NCI-H774 (cell line): ENCODE data around the gene CST5.
"Not testable (repeated sequence)": the region's sequence is repeated elsewhere in the genome, so short reads cannot be mapped to it uniquely, and the experiment has no call there.

Experiments
- DNase-seq: peaks from one replicate; lab custom pipeline; 2025; lab: John Stamatoyannopoulos, UW

CST5 gene, protein sequence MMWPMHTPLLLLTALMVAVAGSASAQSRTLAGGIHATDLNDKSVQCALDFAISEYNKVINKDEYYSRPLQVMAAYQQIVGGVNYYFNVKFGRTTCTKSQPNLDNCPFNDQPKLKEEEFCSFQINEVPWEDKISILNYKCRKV

DNA sequence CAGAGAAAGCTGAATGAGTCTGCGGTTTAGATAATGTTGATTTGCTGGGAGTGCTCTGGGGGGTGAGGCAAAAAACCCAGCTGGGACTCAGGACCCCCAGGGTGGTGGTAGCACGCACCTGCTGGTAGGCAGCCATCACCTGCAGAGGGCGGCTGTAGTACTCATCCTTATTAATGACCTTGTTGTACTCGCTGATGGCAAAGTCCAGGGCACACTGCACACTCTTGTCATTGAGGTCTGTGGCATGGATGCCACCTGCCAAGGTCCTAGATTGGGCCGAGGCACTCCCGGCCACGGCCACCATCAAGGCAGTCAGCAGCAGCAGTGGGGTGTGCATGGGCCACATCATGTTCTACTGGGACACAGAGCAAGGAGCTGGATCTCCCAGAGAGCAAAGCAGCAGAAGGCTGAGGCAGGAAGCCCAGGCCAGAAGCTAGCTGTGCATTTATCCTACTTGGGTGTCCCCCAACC lies at the start of gene CST5:
Gene CST5 (minus strand): TSS at position 421 of the 471 bp plus-strand sequence. CDS start 72 bp downstream, at position 349.
- DNase-seq = no peak

DNA sequence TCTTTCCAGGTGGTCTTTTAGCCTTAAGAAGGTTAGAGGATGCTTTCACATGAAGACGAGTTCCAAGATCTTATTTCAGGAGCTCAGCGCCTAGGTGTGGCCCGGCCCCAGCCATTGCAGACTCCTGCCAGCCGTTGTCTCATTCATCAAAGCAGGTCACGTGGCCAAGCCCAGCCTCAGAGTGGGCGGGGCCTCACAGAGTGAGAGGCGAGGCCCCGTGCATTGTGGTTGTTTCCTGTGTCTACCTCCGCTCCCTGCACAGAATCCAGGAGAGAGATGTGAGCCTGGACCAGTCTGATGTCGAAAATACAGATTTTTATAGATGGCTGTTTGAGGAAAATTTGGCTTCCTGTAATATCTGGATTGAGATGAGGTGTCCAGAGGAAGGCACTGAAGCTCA lies 49.2 kb upstream of the CST5 start:
- DNase-seq = peak; percentile 1

DNA sequence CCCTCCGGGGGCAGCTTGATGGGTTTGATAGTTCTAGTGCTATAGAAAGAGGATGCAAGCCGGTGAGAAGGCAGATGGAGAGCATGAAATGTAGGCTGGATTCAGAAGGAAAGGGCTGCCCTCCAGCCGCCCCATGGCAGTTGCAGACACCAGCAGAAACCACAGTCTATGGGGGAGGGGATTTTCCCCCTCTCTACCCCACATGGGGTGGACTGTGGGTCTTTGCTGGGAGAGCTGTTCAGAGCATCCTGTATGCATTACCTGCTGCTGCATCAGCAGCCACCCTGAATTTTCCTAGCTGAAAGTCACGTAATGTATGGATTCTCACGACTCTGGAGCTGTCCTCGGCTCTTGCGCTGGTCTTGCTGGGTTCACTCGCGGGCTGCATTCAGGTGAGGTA lies 48.8 kb upstream of the CST5 start:
- DNase-seq = no peak

DNA sequence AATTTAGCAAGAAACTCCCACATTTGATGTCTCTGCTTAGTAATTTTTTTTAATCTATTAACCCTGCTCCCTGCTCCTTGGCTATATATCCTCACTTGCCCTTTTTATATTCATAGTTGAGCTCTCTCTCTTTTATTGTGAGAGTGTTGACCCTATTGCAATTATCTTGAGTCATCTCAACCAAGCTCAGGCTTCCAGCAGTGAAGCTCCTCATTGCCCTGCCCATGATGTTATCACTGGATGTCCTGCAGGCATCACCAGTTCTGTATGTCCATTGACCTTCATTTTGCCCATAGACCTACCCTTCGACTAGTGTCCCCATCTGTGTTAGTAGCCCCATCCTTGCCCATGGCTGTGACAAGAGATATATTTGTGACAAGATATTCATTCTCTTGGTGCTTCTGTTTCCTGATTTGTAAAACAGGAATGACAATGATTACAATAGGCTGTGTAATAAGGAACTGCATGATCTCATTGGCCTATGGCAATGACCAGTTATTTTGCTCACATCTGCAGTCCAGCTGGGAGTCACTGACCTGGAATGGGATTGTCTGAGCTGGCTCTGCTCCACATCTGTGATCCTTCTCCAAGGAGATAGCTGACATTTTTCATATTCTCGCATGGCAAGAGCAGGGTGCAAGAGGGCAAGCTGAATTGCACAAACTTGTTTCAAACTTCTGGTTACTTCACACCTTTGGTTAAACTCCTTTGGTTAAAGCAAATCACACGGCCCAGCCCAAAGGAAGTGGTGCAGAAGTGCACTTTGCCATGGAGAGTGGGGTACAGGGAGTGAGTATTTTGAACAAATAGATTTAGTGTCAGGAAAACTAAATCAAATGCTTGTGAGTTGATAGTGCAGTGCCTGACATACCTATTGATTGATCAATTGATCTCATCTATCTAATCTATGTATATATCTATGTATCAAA lies 47.7 kb upstream of the CST5 start:
- DNase-seq = no peak

DNA sequence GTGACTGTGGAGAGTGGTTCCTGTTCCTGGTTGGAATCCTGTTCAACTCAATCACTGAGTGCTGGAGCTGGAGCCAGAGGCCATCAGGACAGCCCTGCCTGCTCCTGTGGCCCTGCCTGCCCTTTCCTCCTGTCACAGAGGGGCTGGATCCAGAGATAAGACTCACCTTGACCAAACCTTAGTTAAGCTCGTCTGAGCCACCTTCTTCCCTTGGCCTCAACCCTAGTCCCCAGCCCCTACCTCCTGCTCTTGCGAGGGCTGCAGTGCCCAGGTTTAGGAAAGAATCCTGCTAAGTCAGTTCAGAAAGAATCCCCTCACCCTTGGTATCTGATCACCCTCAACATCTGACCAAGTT lies 47.0 kb upstream of the CST5 start:
- no peak for DNase-seq

DNA sequence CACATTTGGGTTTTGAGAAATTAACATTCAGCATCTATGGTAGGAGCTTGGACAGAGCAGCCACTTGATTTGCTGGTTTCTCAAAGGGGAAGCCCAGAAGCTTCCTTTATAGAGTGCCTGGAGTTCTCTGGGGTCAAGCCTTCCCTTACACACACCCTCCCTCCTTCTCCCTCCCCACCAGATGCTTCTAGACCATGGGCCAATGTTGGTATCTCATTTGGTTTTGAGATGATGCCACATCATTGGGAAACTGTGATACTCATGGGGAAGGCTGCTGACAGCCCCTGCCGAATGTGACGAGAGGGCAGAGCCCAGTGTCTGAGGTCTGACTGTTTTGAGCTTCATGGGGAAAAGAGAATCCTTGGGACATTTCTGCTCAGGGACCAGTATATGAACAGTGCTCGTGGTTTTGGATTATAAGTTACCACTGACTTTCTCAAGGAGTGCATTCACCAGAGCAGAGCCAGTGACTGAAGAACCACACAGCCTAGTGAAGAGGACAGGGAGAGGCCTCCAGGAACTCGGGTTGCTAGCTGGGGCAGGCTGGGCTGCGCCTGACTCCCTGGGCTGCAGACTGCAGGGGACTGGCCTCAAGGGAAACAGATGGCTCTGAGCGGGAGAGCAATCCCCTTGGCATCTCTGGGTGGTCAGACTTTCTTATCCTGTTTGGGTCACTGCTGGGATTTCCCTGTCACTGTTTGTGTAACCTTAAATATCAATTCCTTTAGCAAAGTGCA lies 46.4 kb upstream of the CST5 start:
- no peak for DNase-seq

DNA sequence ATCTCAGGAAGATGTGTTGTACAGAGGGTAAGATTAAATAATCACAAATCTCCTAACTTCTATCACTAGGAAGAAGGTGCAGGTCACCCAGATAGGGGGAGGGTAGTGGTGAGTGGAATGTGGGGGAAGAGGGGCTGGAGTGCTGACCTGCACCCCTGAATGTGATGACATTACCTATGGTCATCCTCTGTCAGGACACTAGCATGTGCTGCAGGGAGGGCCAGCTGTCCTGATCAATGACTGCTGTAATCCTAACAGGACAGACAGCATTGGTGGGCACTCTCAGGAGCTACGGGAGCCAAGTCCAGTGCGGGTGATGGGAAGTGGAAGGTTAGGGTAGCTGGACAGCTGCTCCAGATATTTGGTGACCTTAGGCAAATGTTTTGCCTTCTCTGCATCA lies 45.2 kb upstream of the CST5 start:
- no peak for DNase-seq

DNA sequence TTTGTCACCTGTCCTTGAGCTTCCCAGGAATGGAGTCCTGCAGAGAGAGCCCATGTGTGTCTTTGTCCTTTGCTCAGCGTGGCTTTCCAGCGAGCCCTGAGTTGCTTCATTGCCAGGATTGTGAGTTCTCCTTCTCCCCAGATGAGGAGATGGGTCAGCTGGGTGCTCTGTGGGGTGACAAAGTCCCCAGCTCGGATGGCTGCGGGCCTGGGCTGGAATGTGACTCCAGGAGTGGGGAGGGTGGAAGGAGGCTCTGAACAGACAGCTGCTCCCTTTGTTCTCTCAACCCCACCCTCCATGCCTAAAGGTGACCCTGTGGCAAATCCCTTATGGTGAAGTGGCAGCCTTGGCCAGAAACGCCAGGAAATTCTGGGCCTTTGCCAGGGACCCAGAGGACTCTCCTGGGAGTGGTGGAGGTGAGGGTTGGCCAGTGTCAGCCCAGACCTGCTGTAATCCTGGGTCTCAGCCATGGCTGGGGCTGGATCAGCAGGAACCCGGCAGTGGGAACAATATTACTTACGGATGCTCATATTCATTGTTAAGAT lies 44.4 kb upstream of the CST5 start:
- DNase-seq = no peak

DNA sequence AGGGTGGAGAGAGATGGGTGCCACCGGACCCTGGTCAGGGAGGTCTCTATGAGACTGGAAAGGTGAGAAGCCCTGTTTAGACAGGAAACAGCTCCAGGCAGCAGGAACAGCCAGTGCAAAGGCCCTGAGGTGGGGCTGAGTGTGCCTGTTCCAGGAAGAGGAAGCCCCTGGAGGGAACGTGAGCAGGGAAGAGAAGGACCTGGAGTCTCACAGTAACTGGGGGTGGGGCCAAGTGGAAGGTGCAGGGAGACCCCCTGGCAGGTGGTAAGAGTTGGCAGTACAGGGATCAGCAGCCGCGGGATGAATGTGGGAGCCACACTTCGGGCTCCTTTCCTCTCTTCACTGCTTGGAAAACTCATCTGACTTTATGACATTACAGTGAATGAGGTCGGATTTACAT lies 43.8 kb upstream of the CST5 start:
- DNase-seq = no peak

DNA sequence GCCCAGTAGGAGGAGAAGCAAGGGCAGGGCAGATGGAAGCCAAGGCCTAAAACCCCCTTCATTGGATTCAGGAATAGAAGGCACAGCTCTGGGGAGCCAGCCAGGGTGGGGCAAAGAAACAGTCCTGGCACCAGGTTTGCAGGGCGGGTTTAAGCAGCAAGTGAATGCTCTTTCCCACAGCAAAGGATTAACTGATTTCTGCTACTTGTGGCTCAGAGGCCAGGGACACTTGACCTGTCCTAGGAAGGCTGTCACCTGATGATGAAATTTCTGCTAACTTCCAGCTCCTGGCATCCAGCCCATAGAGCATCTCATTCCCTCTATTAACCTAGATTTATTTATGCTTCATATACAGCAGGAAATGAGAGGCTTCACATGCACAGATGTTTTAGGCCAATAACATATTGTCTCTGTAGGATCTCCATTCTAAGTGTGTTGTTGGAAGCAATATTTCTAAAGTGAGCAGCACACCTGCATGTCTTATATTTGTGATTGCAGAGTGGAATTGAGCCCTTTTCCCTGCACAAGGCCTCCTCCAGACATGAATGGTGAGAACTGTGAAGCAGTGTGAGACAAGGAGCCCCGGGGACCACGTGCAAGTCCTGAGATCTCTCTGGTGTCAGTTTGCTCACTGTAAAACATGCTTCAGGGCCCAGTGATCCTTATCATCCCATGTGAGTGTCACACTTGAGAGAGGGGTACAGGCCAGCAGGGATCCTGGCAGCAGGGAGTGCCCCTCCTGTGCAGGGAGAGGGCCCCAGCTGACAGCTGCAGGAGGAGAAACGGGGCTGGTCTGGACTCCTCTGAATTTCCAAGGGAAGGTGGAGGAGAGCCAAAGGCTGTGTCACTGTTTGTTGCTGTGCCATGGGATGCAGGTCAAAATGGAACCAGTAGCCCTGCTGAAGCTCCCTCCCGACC lies 41.1 kb upstream of the CST5 start:
- no peak for DNase-seq

DNA sequence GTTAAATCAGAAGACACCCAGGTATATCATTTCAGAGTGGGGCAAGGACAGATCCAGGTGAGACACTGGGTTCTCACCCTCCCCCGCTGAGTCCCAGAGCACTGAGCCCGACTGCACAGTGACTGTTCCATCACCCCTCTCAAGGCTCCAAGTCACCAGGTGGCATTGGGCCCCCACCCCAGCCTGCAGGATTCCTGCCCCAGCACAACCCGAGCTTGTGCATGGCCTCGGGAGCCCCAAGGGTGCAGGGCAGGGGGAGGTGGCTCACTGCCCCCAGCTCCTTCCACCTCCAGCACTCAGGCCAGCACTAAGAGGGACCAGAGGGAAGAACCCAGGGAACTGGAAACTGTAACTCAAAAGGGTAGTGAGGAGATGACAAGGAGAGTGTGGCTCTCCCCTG lies 39.3 kb upstream of the CST5 start:
- no peak for DNase-seq

DNA sequence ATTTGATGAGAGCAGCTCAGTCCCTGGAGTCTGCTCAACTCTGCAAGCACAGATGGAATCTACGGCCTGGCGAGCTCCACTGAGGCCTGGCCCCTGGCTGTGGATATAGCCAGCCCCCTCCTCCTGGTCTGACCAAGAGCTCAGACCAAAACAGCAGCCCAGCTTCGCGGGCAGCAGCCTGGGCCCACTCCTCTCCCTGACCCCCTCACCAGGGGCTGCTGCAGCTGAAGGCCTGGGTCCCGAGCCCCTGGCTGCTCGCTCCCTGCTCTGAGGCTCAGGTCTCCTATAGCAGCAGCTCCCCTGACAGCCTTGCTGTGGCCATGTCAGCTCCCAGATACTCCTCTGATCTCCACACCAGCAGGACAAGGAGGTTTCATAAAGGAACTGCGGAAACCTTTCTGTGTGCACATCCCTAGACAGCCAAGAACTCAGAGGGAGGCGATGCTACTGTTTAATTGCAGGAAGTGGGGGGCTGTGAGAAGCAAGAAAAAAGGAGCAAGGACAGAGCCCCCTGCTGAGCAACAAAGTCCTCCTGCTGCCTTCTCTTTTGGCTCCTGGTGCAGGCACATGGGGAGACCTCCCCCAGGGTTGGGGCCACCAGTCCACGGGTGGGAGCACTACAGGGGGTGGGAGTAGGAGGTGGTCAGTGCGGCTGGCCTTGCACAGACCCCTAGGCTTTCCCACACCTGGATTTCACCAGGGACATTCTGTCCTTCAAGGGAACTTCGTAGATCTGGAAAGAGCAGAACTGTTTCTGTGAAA lies 38.7 kb upstream of the CST5 start:
- DNase-seq = no peak

DNA sequence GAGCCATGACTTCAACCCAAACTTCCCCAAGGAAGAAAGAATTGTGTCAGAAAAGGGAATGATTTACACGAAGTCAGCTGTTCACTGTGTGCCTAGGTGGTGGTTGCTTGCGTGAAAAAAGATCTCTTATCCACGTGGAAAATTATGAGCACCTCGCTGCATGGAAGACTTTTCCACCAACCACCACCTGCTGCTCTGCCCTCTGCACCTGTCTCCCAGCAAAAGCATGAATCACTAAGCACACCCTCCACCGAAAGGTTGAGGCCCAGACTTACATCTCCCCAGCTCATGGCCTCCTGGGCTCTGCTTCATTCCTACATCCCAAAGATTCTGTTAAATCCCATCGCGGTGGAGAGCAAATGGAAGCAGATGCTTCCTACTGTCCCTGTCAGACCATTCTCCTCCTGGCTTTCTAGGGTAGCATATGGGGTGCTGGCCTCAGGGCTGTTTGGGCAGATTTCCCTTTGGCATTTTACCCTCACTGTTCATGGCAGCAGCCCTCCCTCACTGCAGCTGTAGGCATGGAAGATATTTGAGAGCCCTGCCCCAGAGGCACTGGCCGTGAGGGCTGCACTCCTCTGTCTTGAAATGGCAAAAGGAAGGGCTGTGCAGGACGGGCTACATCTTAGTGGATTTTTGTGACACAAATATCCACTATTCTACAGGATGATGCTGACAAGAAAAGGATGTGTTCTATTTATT lies 37.6 kb upstream of the CST5 start:
- DNase-seq = no peak

DNA sequence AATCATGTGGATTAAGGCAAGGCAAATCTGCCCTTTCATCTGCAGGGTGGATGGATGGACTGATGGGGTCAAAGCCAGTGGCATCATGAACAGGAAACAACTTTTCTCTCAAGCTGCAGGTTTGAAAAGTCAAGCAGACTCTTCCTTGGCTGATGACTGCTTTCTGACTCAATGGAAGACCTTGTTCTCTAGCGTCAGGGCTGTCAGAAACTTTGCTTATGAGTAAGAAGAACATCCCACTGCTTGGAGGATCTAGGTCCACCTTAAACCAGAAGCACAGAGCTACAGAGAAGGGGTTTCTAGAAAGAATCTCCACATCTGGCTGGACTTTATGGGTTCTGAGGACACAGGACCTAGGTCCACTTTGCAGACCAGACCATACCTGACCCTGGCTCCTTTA lies 36.3 kb upstream of the CST5 start:
- no peak for DNase-seq

DNA sequence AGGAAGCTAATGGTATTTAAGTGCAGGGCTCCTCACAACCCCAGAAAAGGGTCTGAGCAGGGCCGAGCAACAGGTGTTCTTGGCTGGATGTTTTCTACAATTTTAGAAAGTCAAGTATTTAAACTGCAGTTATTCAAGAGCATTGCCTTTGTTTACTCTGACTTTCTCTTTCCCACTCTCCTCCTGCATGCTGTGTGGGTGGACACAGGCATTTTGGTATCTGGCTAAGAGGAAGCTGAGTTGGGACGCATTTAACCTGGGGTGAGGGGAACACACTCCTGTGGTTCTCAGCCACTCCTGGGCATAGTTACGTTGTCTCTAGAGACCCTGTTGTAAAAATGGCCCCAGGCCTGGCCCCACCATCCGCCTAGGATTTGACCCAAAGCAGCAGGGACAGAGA lies 34.9 kb upstream of the CST5 start:
- not testable (repeated sequence) for DNase-seq

DNA sequence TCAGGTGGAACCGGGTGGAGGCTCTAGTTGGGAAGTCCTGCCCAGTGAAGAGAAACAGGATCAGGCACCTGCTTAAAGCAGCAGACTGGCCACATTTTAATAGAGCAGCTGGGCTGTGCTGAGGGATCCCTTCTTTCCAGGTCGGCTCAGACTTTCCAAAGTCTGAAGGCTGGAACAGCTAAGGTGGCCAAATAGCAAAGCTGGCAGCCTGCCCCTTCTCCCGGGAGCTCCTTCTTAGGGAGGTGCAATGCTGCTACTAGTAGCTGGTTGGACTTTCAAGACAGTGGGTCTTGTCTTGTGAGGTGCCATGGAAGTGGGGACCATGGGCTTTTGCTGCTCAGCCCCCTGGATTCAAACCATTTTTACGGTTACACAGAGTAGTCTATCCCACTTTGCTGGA lies 30.7 kb upstream of the CST5 start:
- DNase-seq = no peak

DNA sequence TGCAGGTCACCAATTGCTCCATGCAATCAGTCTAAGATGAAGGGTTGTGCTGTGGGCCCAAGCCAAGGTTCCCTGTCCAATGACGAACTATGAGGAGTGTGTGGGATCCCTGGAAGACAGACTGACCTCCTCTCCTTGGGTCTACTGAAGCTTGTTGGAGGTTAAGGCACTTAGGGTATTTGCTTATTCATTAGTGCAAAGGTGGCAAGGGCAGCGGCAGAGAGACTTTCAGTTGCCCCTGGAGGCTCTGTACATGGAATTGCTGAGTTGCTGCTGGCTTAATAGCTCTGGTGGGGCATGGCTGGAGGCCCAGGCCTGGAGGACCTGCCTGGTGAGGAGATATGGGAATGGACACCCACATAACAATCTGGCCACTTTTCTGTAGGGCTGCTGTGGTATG lies 29.8 kb upstream of the CST5 start:
- DNase-seq = no peak

DNA sequence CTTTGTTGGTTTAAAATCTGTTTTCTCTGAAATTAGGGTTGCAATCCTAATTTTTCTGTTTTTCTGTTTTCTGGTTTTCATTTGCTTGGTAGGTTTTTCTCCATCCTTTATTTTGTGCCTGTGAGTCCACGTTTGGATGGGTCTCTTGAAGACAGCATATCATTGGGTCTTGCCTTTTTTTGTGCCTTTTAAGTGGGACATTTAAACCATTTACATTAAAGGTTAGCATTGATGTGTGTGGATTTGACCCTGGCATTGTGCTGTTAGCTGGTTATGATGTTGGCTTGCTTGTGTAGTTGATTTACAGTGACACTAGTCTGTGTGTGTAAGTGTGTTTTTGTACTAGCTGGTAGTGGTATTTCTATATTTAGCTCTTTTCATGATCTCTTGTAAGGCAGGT lies 28.0 kb upstream of the CST5 start:
- no peak for DNase-seq

DNA sequence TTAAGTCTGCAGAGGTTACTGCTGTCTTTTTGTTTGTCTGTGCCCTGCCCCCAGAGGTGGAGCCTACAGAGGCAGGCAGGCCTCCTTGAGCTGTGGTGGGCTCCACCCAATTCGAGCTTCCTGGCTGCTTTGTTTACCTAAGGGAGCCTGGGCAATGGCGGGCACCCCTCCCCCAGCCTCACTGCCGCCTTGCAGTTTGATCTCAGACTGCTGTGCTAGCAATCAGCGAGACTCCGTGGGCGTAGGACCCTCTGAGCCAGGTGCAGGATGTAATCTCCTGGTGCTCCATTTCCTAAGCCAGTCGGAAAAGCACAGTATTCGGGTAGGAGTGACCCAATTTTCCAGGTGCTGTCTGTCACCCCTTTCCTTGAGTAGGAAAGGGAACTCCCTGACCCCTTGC lies 22.8 kb upstream of the CST5 start:
- DNase-seq = not testable (repeated sequence)

DNA sequence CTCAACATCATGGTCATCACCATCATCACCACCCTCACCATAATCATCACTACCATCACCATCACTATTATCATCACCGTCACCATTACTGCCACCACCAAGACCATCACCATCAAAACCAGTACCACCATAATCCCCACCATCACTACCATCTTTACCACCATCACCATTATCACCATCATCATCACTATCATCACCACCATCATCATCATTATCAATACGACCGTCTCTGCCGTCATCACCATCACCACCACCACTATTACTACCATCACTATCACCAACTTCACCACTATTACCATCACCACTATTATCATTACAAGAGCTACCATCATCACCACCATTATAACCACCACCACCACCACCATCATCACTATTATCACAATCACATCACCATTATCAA lies 11.3 kb upstream of the CST5 start:
- DNase-seq = not testable (repeated sequence)
